HG02970 (cell line): ENCODE data around the gene NKX2-3.

Source experiments
- ATAC-seq: cut with Tn5 transposase; IDR thresholded peaks from one replicate; pipeline ENCODE4 v1.9.1; 2021; ENCODE audit warnings: mild to moderate bottlenecking, moderate library complexity, moderate number of reproducible peaks; ENCODE audit not compliant: unreplicated experiment, low FRiP score

NKX2-3 gene

GRCh38 chr10:99532687-99533495 is at the start of gene NKX2-3:
TSS of gene NKX2-3 (plus strand) at chr10:99532942. CDS start at chr10:99533132, 190 bp downstream.
- no peak for ATAC-seq

GRCh38 chr10:99484626-99485581 is 47.8 kb upstream of the NKX2-3 start:
- no peak for ATAC-seq

GRCh38 chr10:99487125-99487807 is 45.5 kb upstream of the NKX2-3 start:
- ATAC-seq: no peak

- no peak for ATAC-seq
Observed at GRCh38 chr10:99489271-99489670, 43.5 kb upstream of the NKX2-3 start.

- no peak for ATAC-seq
Observed at GRCh38 chr10:99497343-99498025, 35.3 kb upstream of the NKX2-3 start.

GRCh38 chr10:99506416-99506815 is 26.3 kb upstream of the NKX2-3 start:
- ATAC-seq: no peak

GRCh38 chr10:99507265-99507664 is 25.5 kb upstream of the NKX2-3 start:
- ATAC-seq: no peak

- ATAC-seq: no peak
Observed at GRCh38 chr10:99513061-99513460, 19.7 kb upstream of the NKX2-3 start.

- no peak for ATAC-seq
Observed at GRCh38 chr10:99519690-99520039, 13.1 kb upstream of the NKX2-3 start.

GRCh38 chr10:99520040-99520846 is 12.5 kb upstream of the NKX2-3 start:
- ATAC-seq: no peak

- ATAC-seq: no peak
Observed at GRCh38 chr10:99520847-99521764, 11.6 kb upstream of the NKX2-3 start.

- ATAC-seq: no peak
Observed at GRCh38 chr10:99521765-99522469, 10.8 kb upstream of the NKX2-3 start.

- no peak for ATAC-seq
Observed at GRCh38 chr10:99522470-99523250, 10.1 kb upstream of the NKX2-3 start.

- ATAC-seq: no peak
Observed at GRCh38 chr10:99523251-99523773, 9.4 kb upstream of the NKX2-3 start.

- ATAC-seq: no peak
Observed at GRCh38 chr10:99524050-99524666, 8.6 kb upstream of the NKX2-3 start.

- no peak for ATAC-seq
Observed at GRCh38 chr10:99524736-99525380, 7.9 kb upstream of the NKX2-3 start.
